Neural progenitor cell (in vitro differentiated cells): ENCODE measurements around the gene IFITM10. TPM values are rescaled to one million over a fixed set of nuclear protein-coding genes. Genes with fewer than 3 reads are reported as not detected.

Source experiments
- DNase-seq: peaks from one replicate; pipeline ENCODE4 v3.0.0-alpha.2; 2016; ENCODE audit warnings: low spot score
- H2AFZ ChIP-seq: fragments of 200-600 bp; sonication (generic); replicated peaks from 2 replicates; pipeline ENCODE4 v1.6.1; 2016; ENCODE audit warnings: antibody characterized with exemption
- H3F3A ChIP-seq: fragments of 200-600 bp; sonication (generic); 2 replicates; pipeline ENCODE4 v1.6.1; 2016; ENCODE audit warnings: antibody characterized with exemption, low read depth
- H3K27ac ChIP-seq: fragments of 200-600 bp; sonication (generic); 2 replicates; pipeline ENCODE4 v1.5.1; 2016; ENCODE audit warnings: mild to moderate bottlenecking
- H3K27me3 ChIP-seq: fragments of 200-600 bp; sonication (generic); 2 replicates; pipeline ENCODE4 v1.6.1; 2016; ENCODE audit warnings: mild to moderate bottlenecking, moderate library complexity
- H3K36me3 ChIP-seq: fragments of 200-600 bp; sonication (generic); 2 replicates; pipeline ENCODE4 v1.5.1; 2016
- H3K4me1 ChIP-seq: fragments of 200-600 bp; sonication (generic); 2 replicates; pipeline ENCODE4 v1.6.1; 2016; ENCODE audit warnings: mixed run types
- H3K4me2 ChIP-seq: fragments of 200-600 bp; sonication (generic); 2 replicates; pipeline ENCODE4 v1.6.1; 2016
- H3K4me3 ChIP-seq: fragments of 200-600 bp; sonication (generic); 2 replicates; pipeline ENCODE4 v1.5.1; 2016
- H3K79me2 ChIP-seq: fragments of 200-600 bp; sonication (generic); 2 replicates; pipeline ENCODE4 v1.6.1; 2016; ENCODE audit warnings: low read depth
- H3K9ac ChIP-seq: fragments of 200-600 bp; sonication (generic); 2 replicates; pipeline ENCODE4 v1.6.1; 2016
- H3K9me3 ChIP-seq: fragments of 200-600 bp; sonication (generic); 2 replicates; pipeline ENCODE4 v1.5.1; 2016; ENCODE audit warnings: low read depth
- H4K20me1 ChIP-seq: fragments of 200-600 bp; sonication (generic); 2 replicates; pipeline ENCODE4 v1.6.1; 2016; ENCODE audit warnings: low read depth
- H3K27ac Mint-ChIP-seq: 3 replicates; pipeline ENCODE4 v1.8.0; 2021; ENCODE audit warnings: mixed read lengths
- H3K27me3 Mint-ChIP-seq: 2 replicates; pipeline ENCODE4 v1.8.0; 2022; ENCODE audit warnings: low read depth, mild to moderate bottlenecking, inconsistent platforms, moderate library complexity, mixed read lengths; ENCODE audit not compliant: insufficient read depth
- H3K36me3 Mint-ChIP-seq: 3 replicates; pipeline ENCODE4 v1.8.0; 2021; ENCODE audit warnings: mixed read lengths
- H3K4me1 Mint-ChIP-seq: 3 replicates; pipeline ENCODE4 v1.8.0; 2021; ENCODE audit warnings: mixed read lengths
- H3K4me3 Mint-ChIP-seq: 3 replicates; pipeline ENCODE4 v1.8.0; 2021; ENCODE audit warnings: mild to moderate bottlenecking, moderate library complexity, mixed read lengths
- H3K9me3 Mint-ChIP-seq: 3 replicates; pipeline ENCODE4 v1.8.0; 2020; ENCODE audit warnings: mixed read lengths
- EZH2 ChIP-seq: fragments of 200-600 bp; sonication (generic); IDR thresholded peaks from 2 replicates; pipeline ENCODE4 v1.6.1; 2017; ENCODE audit warnings: antibody characterized with exemption, mild to moderate bottlenecking, moderate library complexity
- EZH2phosphoT487 ChIP-seq: fragments of 200-600 bp; sonication (generic); IDR thresholded peaks from 2 replicates; pipeline ENCODE4 v1.6.1; 2017; ENCODE audit warnings: antibody characterized with exemption
- total RNA-seq: library from RNA; depleted of rRNA; stranded (reverse); fragments of >200 nt; gene quantifications from 2 replicates; pipeline ENCODE4 v1.2.3, GENCODE V29; 2015; ENCODE audit warnings: low replicate concordance
- TF ChIP-seq, protein P1 (sequence below): fragments of 200-600 bp; sonication (generic); IDR thresholded peaks from 2 replicates; pipeline ENCODE4 v1.5.1; 2017; ENCODE audit warnings: antibody characterized with exemption, mild to moderate bottlenecking

The IFITM10 gene
- total RNA-seq, 1 donor from 2014 or later = not detected

DNA sequence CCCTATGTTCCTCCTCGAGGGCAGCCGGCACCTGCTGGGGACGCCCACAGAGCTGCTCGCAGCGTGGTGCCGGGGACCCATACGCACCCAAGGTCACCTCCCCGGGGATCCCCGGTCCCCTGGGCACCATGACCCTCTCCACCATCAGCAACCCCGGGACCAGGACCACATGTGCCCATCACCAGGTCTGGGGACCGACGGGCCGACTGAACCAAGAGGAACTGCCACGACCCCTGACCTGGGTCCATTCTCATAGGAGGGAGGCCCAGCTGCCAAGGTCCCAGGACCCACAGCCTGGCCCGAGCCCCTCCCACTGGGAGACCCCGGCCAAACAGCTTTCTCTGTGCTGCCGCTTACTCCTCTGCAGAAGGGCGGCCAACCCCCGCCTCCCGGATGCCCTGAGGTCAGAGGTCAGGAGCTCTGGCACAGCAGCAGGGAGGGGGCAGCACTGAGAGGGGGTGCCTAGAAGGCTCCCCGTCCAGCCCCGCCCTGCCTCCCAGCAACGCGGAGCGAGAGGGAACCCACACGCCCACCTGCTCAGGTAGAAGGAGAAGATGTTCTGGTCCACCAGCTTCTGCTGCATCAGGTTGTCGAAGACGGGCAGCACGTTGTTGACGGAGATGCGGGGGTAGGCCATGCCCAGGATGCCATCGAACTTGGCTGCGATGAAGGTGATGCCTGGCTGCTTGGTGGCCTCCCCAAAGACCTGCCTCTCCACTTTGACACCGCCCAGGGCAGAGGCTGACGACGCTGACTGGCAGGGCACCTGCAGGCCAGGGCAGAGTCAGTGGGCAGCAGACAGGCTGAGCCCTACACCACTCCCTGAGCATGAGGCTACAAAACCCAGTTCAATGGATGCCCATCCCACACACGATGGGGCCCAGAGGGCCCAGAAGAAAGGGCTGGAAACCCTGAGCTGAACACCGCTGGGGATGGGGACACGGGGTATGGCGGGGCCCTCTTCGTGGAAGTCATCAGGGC, 6.7 kb upstream of the IFITM10 start:
- no peak overlapping the region for H3K27ac Mint-ChIP-seq
- no peak for DNase-seq
- H3K4me3 Mint-ChIP-seq = no peak overlapping the region
- H3K4me1 ChIP-seq = no peaks in the 10 kb centered on the region
- no peaks in the 10 kb centered on the region for H3F3A ChIP-seq
- H3K36me3 Mint-ChIP-seq = no peaks in the 10 kb centered on the region
- no peak overlapping the region for H2AFZ ChIP-seq
- H3K9me3 ChIP-seq = no peaks in the 10 kb centered on the region
- H3K36me3 ChIP-seq = no peaks in the 10 kb centered on the region
- H4K20me1 ChIP-seq = no peaks in the 10 kb centered on the region
- H3K79me2 ChIP-seq = no peaks in the 10 kb centered on the region
- H3K4me2 ChIP-seq = no peak overlapping the region
- no peaks in the 10 kb centered on the region for H3K9me3 Mint-ChIP-seq
- H3K27me3 ChIP-seq = no peaks in the 10 kb centered on the region
- no peak overlapping the region for H3K4me3 ChIP-seq
- H3K9ac ChIP-seq = no peak overlapping the region
- TF ChIP-seq EZH2phosphoT487 (no peak), EZH2 (no peak)
- TF ChIP-seq, protein P1, sequence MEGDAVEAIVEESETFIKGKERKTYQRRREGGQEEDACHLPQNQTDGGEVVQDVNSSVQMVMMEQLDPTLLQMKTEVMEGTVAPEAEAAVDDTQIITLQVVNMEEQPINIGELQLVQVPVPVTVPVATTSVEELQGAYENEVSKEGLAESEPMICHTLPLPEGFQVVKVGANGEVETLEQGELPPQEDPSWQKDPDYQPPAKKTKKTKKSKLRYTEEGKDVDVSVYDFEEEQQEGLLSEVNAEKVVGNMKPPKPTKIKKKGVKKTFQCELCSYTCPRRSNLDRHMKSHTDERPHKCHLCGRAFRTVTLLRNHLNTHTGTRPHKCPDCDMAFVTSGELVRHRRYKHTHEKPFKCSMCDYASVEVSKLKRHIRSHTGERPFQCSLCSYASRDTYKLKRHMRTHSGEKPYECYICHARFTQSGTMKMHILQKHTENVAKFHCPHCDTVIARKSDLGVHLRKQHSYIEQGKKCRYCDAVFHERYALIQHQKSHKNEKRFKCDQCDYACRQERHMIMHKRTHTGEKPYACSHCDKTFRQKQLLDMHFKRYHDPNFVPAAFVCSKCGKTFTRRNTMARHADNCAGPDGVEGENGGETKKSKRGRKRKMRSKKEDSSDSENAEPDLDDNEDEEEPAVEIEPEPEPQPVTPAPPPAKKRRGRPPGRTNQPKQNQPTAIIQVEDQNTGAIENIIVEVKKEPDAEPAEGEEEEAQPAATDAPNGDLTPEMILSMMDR = no peak
- peaks cover 2% of the 10 kb centered on the region for H3K27me3 Mint-ChIP-seq
- H3K27ac ChIP-seq = no peak overlapping the region
- H3K4me1 Mint-ChIP-seq = no peaks in the 10 kb centered on the region

DNA sequence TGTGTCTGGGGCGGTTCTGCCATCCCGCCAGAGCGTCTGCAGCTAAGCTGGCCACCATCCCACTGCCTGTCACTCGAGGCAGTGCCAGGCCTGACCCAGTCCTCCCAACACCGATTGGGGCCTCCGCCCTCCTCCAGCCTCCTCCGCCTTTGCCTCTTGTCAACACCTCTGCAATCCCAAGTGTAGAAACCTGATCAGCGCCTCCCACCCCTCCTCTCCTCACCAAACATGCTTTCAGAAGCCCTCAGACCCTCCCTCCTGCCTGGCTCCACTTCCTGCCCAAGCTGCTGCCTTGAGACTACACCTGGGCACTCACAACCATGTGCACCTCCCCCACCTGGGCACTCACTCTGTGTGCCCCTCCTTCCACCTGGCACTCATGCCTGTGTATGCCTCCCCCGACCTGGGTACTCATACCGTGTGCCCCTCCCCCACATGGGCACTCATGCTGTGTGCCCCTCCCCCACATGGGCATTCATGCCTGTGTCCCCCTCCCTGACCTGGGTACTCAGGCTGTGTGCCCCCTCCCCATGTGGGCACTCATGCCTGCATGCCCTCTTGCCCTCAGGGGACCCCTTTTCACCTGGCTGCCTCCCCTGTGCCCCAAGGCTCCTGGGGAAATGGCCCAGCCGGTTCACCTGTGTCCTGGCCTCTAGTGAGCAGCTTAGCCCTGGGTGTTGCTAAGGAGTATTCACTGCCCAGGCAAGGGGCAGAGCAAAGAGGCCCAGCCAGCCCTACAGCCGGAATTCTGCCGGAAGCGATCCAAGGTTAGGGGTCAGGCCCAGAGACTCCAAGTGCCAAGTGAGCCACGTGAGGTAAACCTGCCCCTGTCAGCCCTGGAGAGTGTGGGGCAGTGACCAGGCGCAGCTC, 5.5 kb upstream of the IFITM10 start:
- no peaks in the 10 kb centered on the region for H4K20me1 ChIP-seq
- no peak overlapping the region for H3K27ac Mint-ChIP-seq
- H3K4me1 Mint-ChIP-seq = no peaks in the 10 kb centered on the region
- no peak overlapping the region for H3K27ac ChIP-seq
- H3K27me3 ChIP-seq = no peaks in the 10 kb centered on the region
- H2AFZ ChIP-seq = no peak overlapping the region
- no peak for TF ChIP-seq EZH2
- TF ChIP-seq, protein P1 = no peak
- no peak for TF ChIP-seq EZH2phosphoT487
- no peak overlapping the region for H3K4me3 ChIP-seq
- no peaks in the 10 kb centered on the region for H3K9me3 Mint-ChIP-seq
- no peaks in the 10 kb centered on the region for H3K4me1 ChIP-seq
- H3K9me3 ChIP-seq = no peaks in the 10 kb centered on the region
- H3K36me3 Mint-ChIP-seq = no peaks in the 10 kb centered on the region
- no peaks in the 10 kb centered on the region for H3F3A ChIP-seq
- no peak for DNase-seq
- H3K27me3 Mint-ChIP-seq = peaks cover 2% of the 10 kb centered on the region
- H3K4me2 ChIP-seq = no peak overlapping the region
- H3K79me2 ChIP-seq = no peaks in the 10 kb centered on the region
- H3K36me3 ChIP-seq = no peaks in the 10 kb centered on the region
- no peak overlapping the region for H3K9ac ChIP-seq
- H3K4me3 Mint-ChIP-seq = no peak overlapping the region

DNA sequence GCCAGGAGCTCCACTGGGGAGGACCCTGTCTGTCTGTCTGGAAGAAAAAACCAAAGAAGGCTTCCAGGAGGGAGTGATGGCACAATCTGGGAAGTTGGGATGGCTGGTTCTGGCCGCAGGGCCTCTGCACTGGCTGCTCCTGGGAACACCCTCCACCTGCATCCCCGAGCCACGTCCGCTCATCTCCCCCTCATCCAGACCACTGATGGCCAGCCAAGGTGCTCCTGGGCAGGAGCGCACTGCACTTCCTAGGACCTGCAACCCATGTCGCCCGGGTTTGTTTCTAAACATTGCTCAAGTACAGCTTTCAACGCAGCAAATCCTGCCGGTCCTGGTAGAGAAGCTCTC, 4.9 kb upstream of the IFITM10 start:
- Histone ChIP-seq H4K20me1 (no peaks in the 10 kb centered on the region), H3K27ac (no peak overlapping the region), H3K4me2 (no peak overlapping the region), H3K36me3 (no peaks in the 10 kb centered on the region), H3K9me3 (no peaks in the 10 kb centered on the region), H3K27me3 (peaks cover 4% of the 10 kb centered on the region), H3K9ac (no peak overlapping the region), H3K4me1 (no peaks in the 10 kb centered on the region), H3K4me3 (no peak overlapping the region), H2AFZ (no peak overlapping the region), H3K79me2 (no peaks in the 10 kb centered on the region), H3F3A (no peaks in the 10 kb centered on the region)
- Mint-ChIP-seq H3K9me3 (no peaks in the 10 kb centered on the region), H3K4me1 (peaks cover 3% of the 10 kb centered on the region), H3K27me3 (peaks cover 5% of the 10 kb centered on the region), H3K4me3 (no peak overlapping the region), H3K36me3 (no peaks in the 10 kb centered on the region), H3K27ac (no peak overlapping the region)
- DNase-seq = no peak
- no peak for TF ChIP-seq EZH2phosphoT487
- TF ChIP-seq, protein P1 = no peak
- no peak for TF ChIP-seq EZH2
